ENCODE results near the gene STRIP2.
"Not testable (repeated sequence)": the region's sequence is repeated elsewhere in the genome, so short reads cannot be mapped to it uniquely, and the experiment has no call there.

STRIP2 gene

DNA sequence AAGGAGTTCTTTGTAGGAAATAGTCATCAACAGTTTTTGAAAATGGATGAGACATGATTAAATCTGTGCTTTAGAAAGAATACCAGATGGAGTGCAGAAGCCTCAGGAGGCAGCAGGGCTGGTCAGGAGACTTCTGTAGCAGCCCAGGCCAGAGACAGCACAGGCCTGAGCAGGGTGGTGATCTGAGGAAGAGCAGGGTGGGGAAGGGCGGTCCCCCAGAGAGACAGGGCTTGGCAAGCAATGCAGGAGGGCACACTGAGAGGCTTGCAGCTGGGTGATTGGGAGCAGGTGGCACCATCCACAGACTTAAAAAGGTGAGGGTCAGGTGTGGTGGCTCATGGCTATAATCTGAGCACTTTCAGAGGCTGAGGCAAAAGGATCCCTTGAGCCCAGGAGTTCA lies 63.8 kb downstream of the STRIP2 start:
- no peak for DNase-seq

DNA sequence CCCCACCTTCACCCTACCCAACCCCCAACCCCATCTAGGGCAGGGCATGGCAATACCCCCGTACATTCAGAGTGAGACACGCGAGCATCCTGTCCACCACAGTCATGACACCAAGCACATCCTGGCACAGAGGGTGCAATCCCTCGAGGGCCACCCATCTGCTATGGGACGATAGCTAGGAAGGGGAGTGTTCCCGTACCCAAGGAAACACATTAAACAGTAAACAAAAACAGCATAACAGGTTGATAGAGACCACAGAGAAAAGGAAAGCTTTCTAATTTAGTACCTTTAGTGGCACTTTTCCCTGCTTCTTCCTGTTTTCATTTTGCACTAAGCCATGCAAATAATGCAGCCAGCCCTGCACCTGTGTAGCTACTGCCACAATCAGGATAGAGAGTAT lies 65.8 kb downstream of the STRIP2 start:
- no peak for DNase-seq

DNA sequence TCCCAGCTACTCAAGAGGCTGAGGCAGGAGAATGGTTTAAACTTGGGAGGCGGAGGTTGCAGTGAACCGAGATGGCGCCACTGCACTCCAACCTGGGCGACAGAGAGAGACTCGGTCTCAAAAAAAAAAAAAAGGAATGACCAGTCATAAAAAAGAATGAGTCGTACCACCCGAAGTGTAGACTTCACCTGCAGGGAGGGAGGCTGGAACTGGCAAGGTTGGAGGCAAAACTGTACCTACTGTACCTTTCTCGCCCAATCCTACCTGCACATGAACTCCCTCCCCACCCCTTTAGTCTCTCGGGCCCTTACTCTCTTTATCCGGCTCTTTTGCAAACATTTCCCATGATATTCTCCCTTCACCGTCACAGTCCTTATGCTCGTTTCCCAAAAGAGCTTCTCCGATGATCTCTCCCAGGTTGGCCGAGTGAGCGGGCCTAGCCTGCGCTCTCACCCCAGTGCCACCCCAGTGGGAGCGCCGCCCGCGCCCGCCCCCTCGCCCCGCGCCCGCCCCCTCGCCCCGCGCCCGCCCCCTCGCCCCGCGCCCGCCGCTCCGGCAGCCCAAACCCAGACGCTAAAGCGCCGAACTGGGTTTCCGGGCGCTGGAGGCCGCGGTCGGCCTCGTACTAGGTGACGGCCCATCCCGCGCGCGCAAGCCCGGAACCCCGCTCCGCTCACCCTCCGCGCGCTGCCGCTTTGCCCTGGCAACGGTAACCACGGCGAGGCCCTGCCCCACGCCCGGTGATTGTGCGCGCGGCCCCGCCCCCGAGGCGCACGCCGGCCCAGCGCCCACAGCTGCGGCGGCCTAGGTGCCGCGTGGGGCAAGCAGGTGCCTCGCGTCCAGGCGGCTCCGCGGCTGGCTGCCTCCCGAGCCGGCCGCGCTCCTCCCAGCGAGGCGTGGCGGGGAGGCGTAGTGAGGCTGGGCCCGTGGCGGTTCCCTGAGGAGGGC lies 67.8 kb downstream of the STRIP2 start, which contains the start of gene SMKR1:
Gene SMKR1 (plus strand): TSS at position 772 of the 948 bp plus-strand sequence. CDS start 294 bp downstream, outside the sequence.
- peak; percentile 62 for DNase-seq

DNA sequence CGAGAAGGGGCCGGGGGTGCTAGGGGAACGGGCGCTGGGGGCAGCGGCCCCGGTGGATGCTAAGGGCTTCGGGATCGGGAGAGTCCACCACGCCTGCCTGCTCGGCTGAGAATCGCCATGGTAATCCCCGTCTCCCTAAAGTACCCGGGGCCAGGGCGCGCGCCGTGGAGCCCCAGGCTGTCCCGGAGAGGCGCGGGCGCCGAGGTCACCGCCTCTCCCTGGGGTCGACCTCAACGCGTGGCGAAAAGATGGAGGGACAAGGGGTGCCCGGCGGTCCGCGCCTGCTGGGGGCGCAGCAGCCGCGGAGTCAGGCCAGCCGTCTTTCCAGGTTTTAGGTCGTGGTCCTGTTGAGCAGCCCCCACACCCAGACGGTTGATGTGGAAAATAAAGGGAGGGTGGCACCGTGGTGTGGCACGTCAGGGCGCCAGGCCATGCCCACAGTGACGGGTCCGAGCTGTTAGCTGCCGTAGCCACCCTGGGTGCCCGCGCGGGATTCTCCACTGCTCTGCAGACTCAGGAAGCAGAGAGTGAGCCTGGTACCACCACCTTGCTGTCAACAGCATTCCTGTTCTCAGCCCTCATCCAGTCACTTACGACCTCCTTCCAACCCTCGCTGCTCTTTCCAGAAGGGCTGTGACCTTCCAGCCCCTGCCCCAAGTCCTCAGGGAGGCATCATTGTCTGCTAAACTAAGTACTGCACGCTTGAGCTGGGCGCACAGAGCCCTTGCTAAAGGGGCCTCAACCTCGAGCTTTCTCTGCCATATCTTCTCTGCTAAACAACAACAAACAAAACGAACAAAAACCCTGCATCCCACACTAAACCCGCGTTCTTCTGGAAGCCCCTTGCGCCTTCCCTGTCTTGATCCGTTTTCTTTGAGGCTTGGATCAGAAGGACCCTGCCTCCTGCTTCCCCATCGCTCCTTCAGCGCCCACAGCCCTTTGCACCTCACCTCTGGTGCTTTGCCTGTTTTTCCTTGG lies 68.8 kb downstream of the STRIP2 start:
- peak; percentile 21 for DNase-seq

DNA sequence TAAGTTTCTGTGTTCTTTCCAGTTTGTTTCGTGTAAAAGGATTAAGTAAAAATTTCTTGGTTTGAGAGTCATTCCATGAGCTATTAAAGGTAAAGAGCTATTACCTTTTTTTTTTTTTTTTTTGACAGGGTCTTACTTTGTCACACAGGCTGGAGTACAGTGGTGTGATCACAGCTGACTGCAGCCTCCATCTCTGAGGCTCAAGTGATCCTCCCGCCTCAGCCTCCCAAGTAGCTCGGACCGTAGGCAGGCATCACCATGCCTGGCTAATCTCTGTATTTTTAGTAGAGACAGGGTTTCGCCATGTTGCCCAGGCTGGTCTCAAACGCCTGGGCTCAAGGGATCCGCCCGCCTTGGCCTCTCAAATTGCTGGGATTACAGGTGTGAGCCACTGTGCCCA lies 69.5 kb downstream of the STRIP2 start:
- no peak for DNase-seq

DNA sequence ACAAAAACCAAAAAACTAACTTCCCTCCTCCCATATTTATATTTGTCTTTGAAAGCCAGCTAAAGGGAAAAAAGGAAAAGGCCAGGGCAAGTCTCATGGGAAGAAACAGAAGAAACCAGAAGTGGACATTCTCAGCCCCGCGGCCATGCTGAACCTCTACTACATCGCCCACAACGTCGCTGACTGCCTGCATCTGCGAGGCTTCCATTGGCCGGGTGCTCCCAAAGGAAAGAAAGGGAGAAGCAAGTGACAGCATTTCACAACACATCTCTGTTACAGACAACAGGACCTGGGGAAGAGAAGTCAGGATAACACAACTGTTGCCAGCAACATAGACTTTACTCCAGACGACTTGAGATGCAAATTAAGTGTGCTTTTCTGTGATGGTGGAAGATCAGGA lies 78.0 kb downstream of the STRIP2 start:
- no peak for DNase-seq

DNA sequence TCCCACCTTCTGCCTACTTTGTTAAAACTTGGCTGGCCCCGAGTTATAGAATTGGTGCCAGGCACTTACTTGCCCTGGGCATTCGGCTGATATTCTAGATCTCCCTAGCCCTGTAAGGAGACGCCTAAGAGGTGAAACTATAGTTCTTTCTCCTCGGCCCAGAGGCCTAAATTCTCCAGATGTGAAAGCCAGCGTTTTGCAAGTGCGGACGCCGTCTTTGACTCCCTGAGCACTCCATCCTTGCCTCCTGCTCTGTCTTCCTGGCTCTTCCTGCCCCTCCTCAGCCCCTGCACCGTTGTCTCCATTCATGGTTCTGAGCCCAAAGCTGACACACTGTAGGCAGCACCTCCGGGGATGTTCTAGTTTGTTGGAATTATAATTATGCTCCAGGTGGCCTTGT lies 79.3 kb downstream of the STRIP2 start:
- no peak for DNase-seq

DNA sequence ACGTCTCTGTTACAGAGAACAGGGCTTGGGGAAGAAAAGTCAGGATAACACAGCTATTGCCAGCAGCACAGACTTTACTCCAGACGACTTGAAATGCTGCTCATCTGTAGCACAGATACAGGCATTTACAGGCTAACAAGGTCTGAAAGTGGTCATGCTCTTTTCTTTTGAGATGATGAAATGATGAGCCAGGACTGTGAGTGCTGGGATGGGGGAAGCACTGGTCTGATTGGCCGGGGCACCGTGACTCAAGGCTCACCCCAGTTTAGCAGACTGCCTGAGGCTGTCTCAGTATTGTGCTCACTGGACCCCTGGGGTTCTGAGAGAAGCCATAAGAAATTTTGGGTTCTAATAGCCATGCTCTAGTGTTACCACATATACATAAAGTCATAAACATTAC lies 80.5 kb downstream of the STRIP2 start:
- DNase-seq: no peak

DNA sequence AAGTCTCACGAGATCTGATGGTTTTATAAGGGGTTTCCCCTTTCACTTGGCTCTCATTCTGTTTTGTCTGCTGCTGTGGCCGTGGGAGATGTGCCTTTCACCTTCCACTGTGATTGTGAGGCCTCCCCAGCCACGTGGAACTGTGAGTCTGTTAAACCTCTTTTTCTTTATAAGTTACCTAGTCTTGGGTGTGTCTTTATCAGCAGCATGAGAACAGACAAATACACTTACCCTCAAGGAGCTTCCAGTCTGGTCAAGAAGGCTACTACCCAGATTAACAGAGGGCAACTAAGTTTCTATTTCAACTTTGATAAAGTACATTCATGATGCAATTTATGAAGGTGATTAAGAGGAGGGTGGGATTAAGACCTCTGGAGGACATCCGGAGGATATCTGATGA lies 81.1 kb downstream of the STRIP2 start:
- DNase-seq: no peak

DNA sequence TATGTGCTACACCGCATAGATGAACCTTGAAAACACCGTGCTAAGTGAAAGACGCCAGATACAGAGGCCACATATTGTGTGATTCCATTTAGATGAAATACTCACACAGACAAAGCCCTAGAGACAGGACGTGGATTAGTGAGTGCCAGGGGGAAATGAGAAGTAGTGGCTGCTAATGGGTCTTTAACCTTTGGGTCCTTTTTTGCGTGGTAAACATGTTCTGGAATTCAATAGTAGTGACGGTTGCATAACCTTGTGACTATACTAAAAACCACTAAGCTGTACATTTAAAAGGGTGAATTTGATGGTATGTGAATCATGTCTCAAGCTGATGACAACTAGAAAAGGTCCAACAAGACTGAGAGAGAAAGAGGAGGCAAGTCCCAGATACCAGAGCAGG lies 83.7 kb downstream of the STRIP2 start:
- no peak for DNase-seq

DNA sequence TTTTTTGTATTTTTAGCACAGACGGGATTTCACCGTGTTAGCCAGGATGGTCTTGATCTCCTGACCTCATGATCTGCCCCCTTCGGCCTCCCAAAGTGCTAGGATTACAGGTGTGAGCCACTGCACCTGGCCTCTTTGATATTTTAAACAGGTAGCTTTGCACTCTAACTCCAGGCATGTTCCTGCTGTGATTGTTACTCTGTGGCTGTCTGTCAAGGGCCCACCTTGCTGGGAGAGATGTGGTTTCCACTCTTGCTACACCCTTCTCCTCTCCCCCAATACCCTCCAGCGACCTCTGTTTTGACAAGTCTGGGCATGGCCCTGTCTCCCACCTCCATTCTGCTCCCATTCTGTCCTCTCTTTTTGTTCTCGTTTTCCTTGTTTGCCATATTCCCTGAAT lies 85.2 kb downstream of the STRIP2 start:
- DNase-seq: no peak

DNA sequence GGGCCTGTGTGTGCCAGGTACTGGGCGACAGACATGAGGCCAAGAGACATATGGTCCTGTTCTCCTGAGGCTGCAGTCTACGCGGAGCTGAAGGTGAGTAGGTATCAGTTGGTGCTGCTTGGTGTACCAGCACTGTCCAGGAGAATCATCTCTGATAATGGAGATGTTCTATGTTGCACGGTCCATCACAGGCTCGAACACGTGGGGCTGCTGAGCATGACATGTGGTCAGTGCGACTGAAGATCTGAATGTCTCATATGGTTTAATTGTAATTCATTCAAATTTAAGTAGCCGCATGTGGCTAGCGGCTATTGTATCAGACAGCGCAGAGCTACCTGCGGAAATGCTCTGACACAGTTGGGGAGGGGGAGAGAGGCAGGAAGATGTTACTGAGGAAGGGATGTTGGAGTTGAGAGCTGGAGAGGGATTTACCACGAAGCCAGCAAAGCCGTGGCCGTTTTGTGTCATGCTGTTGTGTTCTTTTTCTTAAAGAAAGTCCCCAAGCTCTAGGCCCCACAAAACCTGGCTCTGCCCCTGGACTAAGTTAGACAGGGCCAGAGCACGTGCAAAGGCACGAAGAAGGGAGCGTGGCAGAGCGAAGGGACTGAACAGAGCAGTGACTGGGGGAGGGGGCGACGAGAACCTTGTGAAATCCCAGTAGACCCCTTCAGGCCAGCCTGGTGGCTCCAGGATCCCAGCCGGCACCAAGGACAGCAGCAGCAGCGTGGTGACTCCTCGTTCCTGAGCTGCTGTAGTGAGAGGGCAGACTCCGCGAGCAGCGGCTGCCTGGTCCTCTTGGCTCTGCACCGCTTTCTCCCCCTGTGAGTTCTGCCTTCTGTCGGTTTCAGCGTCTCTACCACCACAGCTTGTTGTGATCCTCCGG lies 88.1 kb downstream of the STRIP2 start:
- no peak for DNase-seq

DNA sequence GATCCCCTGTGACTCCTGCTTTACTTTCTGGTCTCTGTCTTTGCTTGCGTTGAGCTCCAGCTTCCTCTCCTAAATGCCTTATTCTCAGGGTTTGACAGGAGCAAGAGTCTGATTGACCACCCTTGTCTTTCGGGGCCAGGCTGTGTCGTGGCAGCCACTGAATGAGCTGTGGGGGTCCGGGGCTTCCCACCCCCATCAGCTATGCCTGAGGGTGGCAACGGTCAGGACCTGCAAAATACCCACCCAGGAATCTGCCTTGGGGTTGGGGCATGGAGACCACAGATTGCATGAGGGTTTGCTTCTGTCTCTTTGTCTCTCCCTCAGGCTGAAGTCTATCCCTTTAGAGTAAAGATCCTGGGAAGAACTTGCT lies 88.7 kb downstream of the STRIP2 start:
- DNase-seq: no peak

DNA sequence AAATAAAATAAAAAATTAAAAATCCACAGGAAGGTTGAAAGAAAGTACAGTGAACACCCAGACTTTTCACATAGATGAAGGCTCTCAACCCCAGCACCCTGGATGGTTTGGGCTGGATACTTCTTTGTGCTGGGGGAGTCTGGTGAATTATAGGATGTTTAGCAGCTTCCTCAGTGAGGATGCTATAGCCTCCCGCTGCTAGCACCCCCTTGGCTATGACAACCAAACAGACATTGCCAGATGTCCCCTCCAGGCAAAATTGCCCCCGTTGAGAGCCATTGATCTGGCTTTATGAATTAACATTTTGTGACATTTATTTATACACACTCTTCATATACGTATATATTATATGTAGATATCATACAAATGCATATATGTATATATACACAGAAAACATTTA lies 89.7 kb downstream of the STRIP2 start:
- no peak for DNase-seq

DNA sequence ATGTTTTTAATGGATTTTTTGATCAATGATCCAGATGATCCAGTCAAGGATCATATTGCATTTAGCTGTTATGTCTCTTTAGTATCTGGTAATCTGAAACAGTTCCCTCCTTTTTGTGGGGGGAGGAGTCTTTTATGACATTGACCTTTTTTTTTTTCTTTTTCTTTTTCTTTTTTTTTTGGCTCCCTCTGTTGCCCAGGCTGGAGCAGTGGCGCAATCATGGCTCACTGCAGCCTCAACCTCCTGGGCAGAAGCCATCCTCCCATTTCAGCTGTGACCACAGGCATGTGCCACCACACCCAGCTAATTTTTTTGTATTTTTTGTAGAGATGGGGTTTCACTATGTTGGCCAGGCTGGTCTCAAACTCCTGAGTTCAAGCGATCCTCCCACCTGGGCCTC lies 90.2 kb downstream of the STRIP2 start:
- not testable (repeated sequence) for DNase-seq

DNA sequence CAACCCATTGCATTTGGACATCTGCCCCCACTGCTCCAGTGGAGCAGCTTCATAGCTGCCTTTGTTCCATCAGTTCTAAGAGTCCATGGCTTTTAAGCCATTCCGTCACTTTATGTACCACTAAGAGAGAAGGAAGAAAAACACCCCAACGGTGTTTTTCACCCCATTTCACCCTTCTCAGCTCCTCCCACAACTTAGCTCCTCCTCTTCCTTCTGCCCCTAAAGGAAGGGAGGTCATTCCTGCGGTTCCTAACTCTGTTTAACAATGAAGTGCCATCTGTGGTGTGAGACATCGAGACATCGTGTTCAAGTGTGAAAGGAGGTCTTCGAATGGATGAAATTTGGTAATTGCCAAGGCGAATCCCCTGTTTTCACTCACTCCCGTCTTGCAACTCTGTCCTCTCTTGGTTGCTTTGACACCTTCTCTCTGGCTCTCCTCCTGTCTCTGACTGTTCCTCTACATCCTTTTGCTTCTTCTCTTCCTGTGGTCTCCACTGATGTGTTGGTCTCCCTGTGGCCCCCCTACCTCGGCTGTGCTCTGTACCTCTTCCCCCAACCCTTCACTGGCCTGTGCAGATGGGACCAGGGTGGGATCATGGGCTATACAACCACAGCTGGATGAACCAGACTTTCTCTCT lies 91.1 kb downstream of the STRIP2 start:
- no peak for DNase-seq

DNA sequence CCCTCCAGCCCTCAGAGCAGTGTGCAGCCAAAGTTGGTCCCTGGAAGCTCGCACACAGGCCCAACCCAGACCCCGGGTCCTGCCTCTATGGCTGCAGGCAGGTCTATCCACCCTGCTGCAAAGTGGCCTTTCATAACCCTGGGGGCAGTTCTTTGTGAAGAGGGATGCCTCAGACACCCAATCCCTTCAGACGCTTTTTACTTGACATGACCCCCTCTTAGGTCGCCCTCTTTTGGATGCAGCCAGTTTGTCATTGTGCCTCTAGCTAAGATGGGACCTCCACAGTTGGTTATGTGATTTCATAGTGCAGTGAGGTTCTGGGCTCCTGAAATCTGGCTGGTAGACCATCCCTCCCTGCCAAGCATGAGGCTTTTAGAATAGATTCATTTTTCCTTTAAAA lies 95.4 kb downstream of the STRIP2 start:
- no peak for DNase-seq

DNA sequence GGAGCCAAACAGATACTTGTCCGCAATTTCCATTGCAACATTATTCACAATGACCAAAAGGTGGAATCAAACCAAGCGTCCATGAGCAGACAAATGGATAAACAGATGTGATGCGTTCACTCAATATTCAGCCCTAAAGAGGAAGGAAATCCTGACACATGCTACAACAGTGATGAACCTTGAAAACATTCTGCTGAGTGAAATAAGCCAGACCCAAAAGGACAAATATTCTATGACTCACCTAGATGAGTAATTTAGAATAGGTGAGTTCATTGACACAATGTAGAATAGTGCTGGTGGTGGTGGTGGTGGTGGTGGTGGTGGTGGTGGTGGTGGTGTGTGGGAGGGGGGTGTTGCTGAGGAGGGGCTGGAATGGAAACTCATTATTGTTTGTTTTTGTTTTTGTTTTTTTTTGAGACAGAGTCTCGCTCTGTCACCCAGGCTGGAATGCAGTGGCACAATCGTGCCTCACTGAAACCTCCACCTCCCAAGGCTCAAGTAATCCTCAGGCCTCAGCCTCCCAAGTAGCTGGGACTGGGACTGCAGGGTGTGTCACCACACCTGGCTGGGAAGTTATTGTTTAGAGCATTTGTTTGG lies 96.7 kb downstream of the STRIP2 start:
- DNase-seq: no peak

DNA sequence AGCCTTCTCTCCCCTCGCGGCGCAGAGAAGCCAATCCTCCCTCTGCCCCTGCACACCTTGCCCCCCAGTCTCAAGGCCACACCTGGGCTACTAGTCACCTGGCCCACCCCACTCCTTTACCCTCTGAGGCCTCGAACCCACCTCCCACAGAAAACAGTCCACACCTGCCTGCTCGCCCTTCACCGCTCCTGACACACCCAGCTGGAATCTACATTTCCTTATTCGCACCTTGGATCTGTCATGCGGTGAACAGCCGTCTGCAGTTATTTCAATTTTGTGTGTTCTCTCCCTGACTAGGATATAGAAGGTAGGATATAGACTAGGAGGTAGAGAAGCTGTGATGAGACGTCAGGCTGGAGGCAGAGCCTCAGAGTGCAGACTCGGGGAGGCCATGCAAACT lies 97.5 kb downstream of the STRIP2 start:
- no peak for DNase-seq

DNA sequence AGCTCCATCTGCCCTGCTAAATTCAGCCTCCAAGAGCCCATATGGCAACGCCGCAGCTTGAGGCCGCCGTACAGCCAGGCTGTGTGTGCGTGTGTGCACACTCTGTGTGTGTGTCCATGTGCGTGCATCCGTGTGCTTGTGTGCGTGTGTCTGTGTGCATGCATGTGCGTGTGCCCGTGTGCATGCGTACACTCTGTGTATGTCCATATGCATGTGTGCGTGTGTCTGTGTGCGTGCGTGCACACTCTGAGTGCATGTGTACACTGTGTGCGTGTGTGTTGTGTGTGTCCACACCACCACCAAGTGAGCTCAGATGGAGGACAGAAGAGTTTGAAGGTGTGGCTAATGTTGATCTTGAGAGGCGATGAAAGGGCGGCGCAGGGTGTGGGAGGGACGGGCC lies 98.1 kb downstream of the STRIP2 start:
- no peak for DNase-seq

DNA sequence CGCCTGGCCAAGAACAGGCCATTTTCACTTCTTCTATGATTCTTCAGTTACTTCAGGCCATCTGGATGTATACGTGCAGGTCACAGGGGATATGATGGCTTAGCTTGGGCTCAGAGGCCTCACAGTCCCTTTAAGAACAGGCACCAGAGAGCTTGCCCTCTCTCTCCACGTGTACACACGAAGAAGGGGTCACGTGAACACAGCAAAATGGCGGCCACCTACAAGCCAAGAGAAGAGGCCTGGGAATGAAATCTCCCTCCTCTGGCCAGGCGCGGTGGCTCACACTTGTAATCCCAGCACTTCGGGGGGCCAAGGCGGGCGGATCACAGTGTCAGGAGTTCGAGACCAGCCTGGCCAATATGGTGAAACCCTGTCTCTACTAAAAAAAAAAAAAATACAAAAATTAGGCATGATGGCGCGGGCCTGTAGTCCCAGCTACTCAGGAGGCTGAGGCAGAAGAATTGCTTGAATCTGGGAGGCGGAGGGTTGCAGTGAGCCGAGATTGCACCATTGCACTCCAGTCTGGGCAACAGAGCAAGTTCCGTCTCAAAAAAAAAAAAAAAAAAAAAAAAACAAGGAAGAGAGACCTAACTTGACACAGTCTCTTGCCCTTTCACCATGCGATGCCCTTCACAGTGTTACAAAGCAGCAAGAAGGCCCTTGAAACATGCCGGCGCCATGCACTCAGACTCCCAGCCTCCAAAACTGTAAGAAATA lies 100.5 kb downstream of the STRIP2 start:
- not testable (repeated sequence) for DNase-seq
